Stomach (tissue), 4 donors: ENCODE measurements around the gene CRIM1.

Experiments used
- POLR2A ChIP-seq, 4 donors: fragments of 450-650 bp; IDR thresholded peaks; one replicate each; pipeline ENCODE4 v1.6.1; 2016; ENCODE audit warnings: antibody characterized with exemption in 4 of 4, control low read depth in 2 of 4, mild to moderate bottlenecking in 1 of 4, moderate library complexity in 1 of 4
- POLR2AphosphoS5 ChIP-seq, 3 donors: sonication (generic); formaldehyde crosslinking; IDR thresholded peaks; one replicate each; pipeline ENCODE4 v1.6.1; 2016; ENCODE audit warnings: antibody characterized with exemption in 3 of 3
- TF ChIP-seq, protein P1 (sequence below), 7 experiments: fragments of 450-650 bp in 4 of 7; fragments of 200-600 bp in 3 of 7; sonication (generic) in 3 of 7; IDR thresholded peaks; one replicate each; pipeline ENCODE4 v1.5.1; 2016 to 2019; ENCODE audit warnings: antibody characterized with exemption in 7 of 7, control low read depth in 2 of 7, mild to moderate bottlenecking in 1 of 7

DNA sequence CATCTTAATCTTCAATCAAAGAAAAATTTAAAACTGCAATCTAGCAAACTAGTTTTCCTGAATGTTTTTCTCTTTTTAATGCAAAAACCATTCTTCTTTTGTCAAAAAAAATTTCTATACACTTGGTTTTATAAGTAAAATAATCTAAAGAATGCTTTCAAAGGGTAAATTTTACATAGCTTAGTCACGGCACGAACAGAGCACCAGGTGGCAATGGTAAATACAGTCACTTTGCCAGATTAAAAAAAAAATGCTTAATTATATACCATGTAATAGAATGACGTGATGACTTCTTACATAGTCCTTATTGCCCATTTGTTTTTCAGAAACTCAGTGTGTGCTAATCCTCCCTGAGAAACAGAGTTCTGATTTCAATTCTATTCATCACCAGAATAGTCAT is 232.0 kb downstream of the CRIM1 start:
- TF ChIP-seq, protein P1, sequence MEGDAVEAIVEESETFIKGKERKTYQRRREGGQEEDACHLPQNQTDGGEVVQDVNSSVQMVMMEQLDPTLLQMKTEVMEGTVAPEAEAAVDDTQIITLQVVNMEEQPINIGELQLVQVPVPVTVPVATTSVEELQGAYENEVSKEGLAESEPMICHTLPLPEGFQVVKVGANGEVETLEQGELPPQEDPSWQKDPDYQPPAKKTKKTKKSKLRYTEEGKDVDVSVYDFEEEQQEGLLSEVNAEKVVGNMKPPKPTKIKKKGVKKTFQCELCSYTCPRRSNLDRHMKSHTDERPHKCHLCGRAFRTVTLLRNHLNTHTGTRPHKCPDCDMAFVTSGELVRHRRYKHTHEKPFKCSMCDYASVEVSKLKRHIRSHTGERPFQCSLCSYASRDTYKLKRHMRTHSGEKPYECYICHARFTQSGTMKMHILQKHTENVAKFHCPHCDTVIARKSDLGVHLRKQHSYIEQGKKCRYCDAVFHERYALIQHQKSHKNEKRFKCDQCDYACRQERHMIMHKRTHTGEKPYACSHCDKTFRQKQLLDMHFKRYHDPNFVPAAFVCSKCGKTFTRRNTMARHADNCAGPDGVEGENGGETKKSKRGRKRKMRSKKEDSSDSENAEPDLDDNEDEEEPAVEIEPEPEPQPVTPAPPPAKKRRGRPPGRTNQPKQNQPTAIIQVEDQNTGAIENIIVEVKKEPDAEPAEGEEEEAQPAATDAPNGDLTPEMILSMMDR (IDR thresholded peaks at IDR 0.05) = no peak
- TF ChIP-seq POLR2AphosphoS5 (IDR thresholded peaks at IDR 0.05) (no peak), POLR2A (IDR thresholded peaks at IDR 0.05) (no peak)
